HUES64 (cell line): Measurements from ENCODE around the gene HAVCR2.

Source experiments
- H3K27ac ChIP-seq: 2 replicates; pipeline ENCODE4 v1.7.0; 2013; ENCODE audit warnings: low read depth, low read length, inconsistent platforms
- H3K27me3 ChIP-seq: 2 replicates; pipeline ENCODE4 v1.6.1; 2013; ENCODE audit warnings: mild to moderate bottlenecking, low read length; ENCODE audit not compliant: insufficient read depth
- H3K36me3 ChIP-seq: 2 replicates; pipeline ENCODE4 v1.6.1; 2013; ENCODE audit warnings: mild to moderate bottlenecking, low read length; ENCODE audit not compliant: insufficient read depth
- H3K4me1 ChIP-seq: 2 replicates; pipeline ENCODE4 v1.6.1; 2013; ENCODE audit warnings: mild to moderate bottlenecking, low read length, moderate library complexity; ENCODE audit not compliant: insufficient read depth
- H3K4me3 ChIP-seq: 2 replicates; pipeline ENCODE4 v1.5.1; 2013; ENCODE audit warnings: mild to moderate bottlenecking, low read length, moderate library complexity
- H3K9ac ChIP-seq: 2 replicates; pipeline ENCODE4 v1.6.1; 2013; ENCODE audit warnings: mild to moderate bottlenecking, low read depth, low read length
- H3K9me3 ChIP-seq: 2 replicates; pipeline ENCODE4 v1.6.1; 2013; ENCODE audit warnings: low read depth, low read length; ENCODE audit not compliant: insufficient read depth
- WGBS: fragments of 150-250, 120-280 bp; methylation state at CpG from one replicate; pipeline ENCODE4 v1.1.7; 2013; ENCODE audit warnings: missing lambda C conversion rate; 5-methylcytosine and 5-hydroxymethylcytosine counted together

The HAVCR2 gene

DNA sequence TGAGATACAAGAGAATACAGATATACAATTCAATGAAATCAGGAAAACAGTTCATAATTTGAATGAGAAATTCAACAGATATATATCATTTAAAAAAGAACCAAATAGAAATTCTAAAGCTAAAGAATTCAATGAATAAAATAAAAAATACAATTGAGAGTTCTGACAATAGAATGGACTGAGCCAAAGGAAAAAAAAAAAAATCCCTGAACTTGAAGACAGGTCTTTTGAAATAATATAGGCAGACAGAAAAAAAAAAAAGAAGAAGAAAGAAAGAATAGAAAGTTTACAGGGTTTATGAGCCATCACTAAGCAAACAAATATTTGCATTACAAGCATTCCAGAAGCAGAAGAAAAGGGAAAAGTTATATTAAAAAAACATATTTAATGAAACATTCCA lies 12.9 kb upstream of the HAVCR2 start:
- Histone ChIP-seq H3K27ac (no peak overlapping the region), H3K4me3 (no peak overlapping the region), H3K4me1 (no peaks in the 10 kb centered on the region), H3K9ac (no peak overlapping the region), H3K9me3 (no peaks in the 10 kb centered on the region), H3K27me3 (no peaks in the 10 kb centered on the region), H3K36me3 (no peaks in the 10 kb centered on the region)

DNA sequence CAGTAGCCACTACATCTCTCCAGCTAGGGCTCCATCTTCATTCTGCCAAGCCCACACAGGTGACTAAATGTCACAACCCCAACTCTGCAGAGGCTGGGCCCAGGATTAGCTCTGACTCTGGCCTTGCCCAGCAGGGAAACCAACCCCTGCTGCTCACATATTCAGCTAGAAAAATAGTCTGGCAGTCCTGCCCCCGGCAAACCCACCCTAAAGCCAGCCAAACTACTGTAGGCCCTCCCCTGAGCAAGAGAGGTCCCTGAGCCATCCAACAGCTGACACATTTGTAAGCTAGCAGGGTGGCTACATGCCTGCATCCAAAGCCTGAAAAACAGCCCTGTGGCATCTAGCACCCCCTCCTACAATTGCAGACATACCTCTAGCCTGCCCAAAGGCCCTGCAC lies 11.3 kb upstream of the HAVCR2 start:
- Histone ChIP-seq H3K4me1 (no peaks in the 10 kb centered on the region), H3K27me3 (no peaks in the 10 kb centered on the region), H3K4me3 (no peak overlapping the region), H3K27ac (no peak overlapping the region), H3K36me3 (no peaks in the 10 kb centered on the region), H3K9me3 (no peaks in the 10 kb centered on the region), H3K9ac (no peak overlapping the region)
- WGBS = 77% methylated on average over 1 of the region's 1 CpG

DNA sequence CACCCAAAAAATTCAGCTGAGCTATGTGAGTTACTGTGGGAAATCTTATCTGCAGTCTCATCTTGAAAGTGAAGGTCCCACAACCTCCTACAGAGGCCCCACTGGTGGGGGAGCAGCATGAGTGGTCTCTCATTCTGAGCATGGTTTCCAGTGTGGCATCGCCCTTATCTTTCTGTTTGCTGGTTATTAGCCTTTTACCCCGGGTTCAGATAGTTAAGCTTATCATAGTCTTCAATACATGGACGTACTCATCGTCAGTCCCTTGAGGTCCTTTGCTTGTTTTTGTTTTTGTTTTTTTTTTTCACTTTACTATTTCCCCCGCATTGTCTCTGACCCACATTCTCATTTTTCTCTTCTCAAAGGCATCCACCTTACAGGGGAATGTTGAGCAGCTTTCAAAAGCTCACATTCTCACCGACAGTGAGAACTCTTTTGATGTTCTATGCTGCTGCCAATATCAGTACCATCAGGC lies 7.7 kb upstream of the HAVCR2 start:
- no peak overlapping the region for H3K4me3 ChIP-seq
- H3K27me3 ChIP-seq = no peaks in the 10 kb centered on the region
- no peak overlapping the region for H3K9ac ChIP-seq
- 77% methylated on average over 5 of the region's 6 CpGs for WGBS
- H3K27ac ChIP-seq = no peak overlapping the region
- no peaks in the 10 kb centered on the region for H3K4me1 ChIP-seq
- H3K36me3 ChIP-seq = no peaks in the 10 kb centered on the region
- H3K9me3 ChIP-seq = no peaks in the 10 kb centered on the region

DNA sequence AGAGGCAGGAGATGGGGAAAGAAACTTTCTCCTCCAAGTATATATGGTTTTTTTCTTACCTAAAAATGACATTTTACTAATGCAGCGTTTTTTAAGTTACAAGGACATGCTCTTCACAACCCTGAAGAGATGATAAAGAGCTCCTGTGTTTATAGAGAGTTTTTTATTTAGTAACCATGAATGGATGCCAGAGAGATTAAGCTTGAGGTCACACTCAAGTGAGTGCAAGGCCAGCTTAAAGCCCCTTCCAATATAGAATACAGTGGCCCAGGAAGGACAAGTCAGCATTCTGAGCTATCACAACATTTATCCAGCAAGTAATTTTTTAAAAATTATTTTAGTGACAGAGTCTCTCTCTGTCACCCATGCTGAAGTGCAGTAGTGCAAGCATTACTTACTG lies 6.7 kb upstream of the HAVCR2 start:
- no peaks in the 10 kb centered on the region for H3K4me1 ChIP-seq
- no peaks in the 10 kb centered on the region for H3K27me3 ChIP-seq
- no peak overlapping the region for H3K4me3 ChIP-seq
- no peaks in the 10 kb centered on the region for H3K36me3 ChIP-seq
- no peak overlapping the region for H3K9ac ChIP-seq
- H3K9me3 ChIP-seq = no peaks in the 10 kb centered on the region
- WGBS = 91% methylated on average over 1 of the region's 1 CpG
- no peak overlapping the region for H3K27ac ChIP-seq

DNA sequence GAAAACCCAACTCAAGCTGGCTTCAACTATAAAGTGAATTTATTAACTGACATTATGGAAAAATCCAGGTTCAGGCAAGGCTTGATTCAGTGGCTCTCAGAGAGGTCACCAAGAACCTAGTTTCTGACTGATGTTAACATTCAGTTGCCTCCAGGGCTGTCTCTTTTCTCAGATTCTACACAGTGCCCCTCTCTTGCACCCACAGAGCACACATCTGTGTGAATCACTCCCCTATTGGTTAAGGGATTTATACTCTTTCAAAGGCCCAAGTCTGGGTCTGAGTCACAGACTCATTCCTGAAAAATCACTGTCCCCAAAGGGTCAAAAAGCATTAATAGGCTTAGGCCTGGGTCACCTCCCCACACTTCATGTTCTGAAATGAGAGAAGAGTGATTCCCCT lies 6.2 kb upstream of the HAVCR2 start:
- H3K27ac ChIP-seq = no peak overlapping the region
- H3K4me1 ChIP-seq = no peaks in the 10 kb centered on the region

DNA sequence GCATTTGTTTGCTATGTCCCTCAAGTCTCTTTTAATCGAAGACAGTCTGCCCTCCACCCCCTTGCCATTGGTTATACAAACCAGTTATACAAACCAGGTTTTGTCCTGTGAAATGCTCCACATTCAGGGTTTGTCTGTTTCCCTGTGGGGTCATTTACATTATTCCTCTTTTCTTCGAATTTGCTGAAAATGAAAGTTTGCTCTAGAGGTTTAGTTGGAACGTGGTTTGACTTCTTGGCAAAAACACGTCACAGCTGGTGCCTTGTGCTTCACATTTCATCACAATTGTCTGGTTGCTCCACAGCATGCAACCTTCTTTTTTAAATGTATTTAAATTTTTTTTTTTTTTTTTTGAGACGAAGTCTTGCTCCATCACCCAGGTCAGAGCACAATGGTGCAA lies 4.2 kb upstream of the HAVCR2 start:
- Histone ChIP-seq H3K27ac (no peak overlapping the region), H3K36me3 (no peaks in the 10 kb centered on the region), H3K4me1 (no peaks in the 10 kb centered on the region), H3K9me3 (no peaks in the 10 kb centered on the region), H3K9ac (no peak overlapping the region), H3K27me3 (no peaks in the 10 kb centered on the region), H3K4me3 (no peak overlapping the region)
- WGBS = 96% methylated on average over 5 of the region's 5 CpGs

More for the DNA sequence above, 6.2 kb upstream of the HAVCR2 start:
- Histone ChIP-seq H3K27me3 (no peaks in the 10 kb centered on the region), H3K9ac (no peak overlapping the region), H3K4me3 (no peak overlapping the region), H3K36me3 (no peaks in the 10 kb centered on the region), H3K9me3 (no peaks in the 10 kb centered on the region)

DNA sequence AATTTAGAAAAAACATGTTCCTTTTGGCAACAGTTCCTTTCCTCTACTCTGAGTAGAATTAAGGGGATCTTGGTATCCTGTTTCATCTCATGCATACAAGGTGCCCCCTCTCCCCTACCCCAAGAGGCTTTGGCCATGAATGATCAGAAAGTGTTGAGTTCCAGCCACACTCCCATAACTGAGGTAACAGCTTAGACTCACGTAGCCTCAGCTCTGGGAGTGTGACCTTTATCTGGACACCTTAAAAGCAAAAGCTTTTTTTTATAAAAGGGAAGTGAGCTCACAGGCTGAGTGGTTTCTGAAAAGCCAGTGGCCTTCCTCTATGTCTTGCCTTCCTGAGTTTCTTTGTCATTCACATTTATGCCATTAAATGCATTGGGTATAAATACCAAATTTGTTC lies 900 bp upstream of the HAVCR2 start:
- Histone ChIP-seq H3K27ac (no peak overlapping the region), H3K36me3 (no peaks in the 10 kb centered on the region), H3K4me3 (no peak overlapping the region), H3K4me1 (no peaks in the 10 kb centered on the region), H3K27me3 (no peaks in the 10 kb centered on the region), H3K9me3 (no peaks in the 10 kb centered on the region), H3K9ac (no peak overlapping the region)
- 92% methylated on average over 1 of the region's 1 CpG for WGBS

DNA sequence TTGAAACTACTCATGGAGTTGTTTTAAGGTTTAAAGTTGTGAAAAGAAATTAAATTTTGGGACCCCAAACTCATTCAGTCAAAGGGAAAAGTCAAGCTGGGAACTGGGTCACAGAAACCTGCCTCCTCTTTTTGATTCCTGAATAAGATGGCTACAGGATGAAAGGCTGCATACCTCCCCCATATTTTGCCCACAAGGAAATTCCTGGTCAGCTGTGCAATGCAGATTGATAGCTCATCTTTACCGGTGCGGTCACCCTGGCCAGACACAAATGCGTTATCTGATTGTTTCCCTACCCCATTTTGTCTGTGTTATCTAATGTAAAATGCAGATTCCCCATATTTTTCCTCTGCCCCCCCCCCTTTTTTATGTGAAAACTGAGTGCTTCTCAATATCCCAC lies 1.3 kb downstream of the HAVCR2 start:
- H3K4me3 ChIP-seq = no peak overlapping the region
- 88% methylated on average over 3 of the region's 3 CpGs for WGBS

DNA sequence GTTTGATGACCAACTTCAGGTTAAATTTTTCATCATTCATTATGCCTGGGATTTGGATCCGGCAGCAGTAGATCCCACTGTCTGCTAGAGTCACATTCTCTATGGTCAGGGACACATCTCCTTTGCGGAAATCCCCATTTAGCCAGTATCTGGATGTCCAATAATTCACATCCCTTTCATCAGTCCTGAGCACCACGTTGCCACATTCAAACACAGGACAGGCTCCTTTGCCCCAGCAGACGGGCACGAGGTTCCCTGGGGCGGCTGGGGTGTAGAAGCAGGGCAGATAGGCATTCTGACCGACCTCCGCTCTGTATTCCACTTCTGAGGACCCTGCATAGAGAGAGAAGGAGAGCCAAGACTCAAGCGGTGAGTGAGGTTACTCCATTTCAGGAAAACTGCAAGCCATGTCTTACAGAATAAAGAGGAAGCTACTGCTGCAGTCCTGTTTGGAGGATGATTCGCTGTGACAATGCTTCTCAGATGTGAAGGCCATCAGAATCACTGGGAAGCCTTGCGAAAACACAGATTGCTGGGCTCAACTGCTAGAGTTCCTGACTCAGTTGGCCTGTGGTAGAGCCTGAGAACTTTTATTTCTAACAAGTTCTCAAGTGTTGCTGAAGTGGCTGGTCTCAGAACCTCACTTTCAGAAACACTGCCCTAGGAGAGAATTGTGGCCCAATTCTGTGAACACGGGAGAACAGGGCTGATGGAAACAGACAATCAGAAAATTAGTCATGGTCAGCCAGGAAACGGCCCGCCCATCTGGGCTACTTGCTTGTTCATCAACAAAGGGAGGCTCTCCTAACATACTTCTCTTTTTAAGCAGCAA lies 2.0 kb downstream of the HAVCR2 start:
- 94% methylated on average over 14 of the region's 14 CpGs for WGBS
- Histone ChIP-seq H3K27me3 (no peaks in the 10 kb centered on the region), H3K4me1 (no peaks in the 10 kb centered on the region), H3K9me3 (no peaks in the 10 kb centered on the region), H3K4me3 (no peak overlapping the region), H3K27ac (no peak overlapping the region), H3K9ac (no peak overlapping the region), H3K36me3 (no peaks in the 10 kb centered on the region)

More for the DNA sequence above, 1.3 kb downstream of the HAVCR2 start:
- H3K4me1 ChIP-seq = no peaks in the 10 kb centered on the region
- no peaks in the 10 kb centered on the region for H3K9me3 ChIP-seq
- no peaks in the 10 kb centered on the region for H3K27me3 ChIP-seq
- no peak overlapping the region for H3K27ac ChIP-seq
- H3K36me3 ChIP-seq = no peaks in the 10 kb centered on the region
- H3K9ac ChIP-seq = no peak overlapping the region

DNA sequence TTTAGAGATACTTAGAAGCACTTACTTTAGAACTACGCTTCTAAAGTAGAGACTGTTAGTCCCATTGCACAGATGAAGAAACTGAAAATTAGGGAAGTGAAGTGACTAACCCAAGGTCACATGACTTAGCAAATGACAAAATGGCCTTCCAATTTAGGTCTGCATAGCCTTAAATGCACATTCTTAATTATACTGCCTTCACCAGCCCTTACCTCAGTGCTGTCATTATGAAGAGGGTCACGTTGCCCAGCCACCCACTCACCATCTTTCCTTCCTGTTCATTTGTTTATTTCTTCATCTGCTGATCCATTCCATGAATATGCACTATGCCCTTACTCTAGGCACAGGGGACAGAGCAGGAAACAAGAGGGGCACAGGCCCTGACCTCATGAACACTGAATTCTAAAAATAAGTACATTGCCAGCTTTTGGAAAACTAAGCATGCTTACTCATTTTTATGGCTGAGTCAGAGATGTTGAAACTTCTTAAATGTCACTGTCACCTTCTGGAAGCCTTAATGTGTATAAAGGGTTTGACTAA lies 8.6 kb downstream of the HAVCR2 start:
- Histone ChIP-seq H3K27me3 (no peaks in the 10 kb centered on the region), H3K27ac (no peak overlapping the region), H3K4me3 (no peak overlapping the region), H3K9ac (no peak overlapping the region), H3K9me3 (no peaks in the 10 kb centered on the region), H3K36me3 (no peaks in the 10 kb centered on the region), H3K4me1 (no peaks in the 10 kb centered on the region)
- 96% methylated on average over 2 of the region's 2 CpGs for WGBS

DNA sequence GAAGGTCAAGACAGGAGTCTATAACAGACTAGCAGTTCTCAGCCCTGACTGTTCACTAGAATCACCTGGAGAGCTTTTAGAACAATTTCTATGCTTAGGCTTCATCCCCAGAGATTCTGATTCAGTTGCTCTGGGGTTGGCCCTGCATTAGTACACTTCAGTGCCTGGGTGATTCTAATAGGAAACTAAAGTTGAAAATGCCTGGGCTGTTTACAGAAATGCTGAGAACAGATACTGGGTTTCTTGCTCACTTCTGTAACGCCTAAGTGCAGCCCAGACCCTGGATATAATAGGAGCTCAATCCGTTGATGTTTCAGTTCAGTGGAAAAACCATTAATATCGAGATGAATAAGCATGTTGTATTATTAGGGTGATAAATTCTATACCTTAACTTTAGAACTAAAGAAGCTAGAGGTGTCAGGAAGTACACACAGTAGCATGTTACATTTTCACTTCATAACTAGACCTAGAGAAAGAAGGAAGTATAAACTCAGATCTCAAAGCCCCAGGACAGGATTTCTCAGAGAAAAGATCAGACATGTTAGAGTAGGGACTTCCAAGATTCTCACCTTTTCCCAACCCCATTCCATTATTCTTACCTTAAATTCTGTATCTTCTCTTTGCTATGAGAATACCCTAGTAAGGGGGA lies 20.4 kb downstream of the HAVCR2 start:
- Histone ChIP-seq H3K36me3 (no peaks in the 10 kb centered on the region), H3K27me3 (no peaks in the 10 kb centered on the region), H3K9me3 (no peaks in the 10 kb centered on the region), H3K4me3 (no peak overlapping the region), H3K9ac (no peak overlapping the region), H3K4me1 (no peaks in the 10 kb centered on the region), H3K27ac (no peak overlapping the region)
- 92% methylated on average over 3 of the region's 3 CpGs for WGBS
